ENCODE measurements around the gene GRAMD1A.
"Not testable (repeated sequence)": the region's sequence is repeated elsewhere in the genome, so short reads cannot be mapped to it uniquely, and the experiment has no call there.

GRAMD1A gene

DNA sequence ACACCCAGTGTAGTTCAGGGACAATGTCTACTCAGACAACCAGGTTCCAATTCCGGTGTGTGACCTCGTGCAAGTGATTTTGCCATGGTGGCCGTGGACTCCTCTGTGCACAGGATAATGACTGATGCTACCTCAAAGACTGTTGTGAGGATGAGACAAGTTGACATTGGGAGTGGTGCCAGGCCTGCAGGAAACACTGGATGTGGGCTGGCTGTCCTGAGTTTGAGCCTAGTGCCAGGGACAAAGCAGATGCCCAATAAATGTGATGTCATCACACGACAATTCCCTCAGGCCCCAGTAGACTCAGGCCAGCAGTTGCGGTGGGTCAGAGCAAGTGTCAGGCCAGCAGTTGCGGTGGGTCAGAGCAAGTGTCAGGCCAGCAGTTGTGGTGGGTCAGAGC is 24.0 kb downstream of the GRAMD1A start:
- Histone ChIP-seq H3K27ac (peak overlapping the region in 1 of 2 donors; percentile 9), H3K4me3 (no peak overlapping the region)
- DNase-seq (ENCODE audit: low spot score) = no peak
- no peak for TF ChIP-seq CTCF (IDR thresholded peaks at IDR 0.05)

- DNase-seq (ENCODE audit: low spot score) = no peak
- TF ChIP-seq CTCF (IDR thresholded peaks at IDR 0.05) = no peak
- Histone ChIP-seq H3K4me3 (no peak overlapping the region), H3K27ac (no peak overlapping the region)
These were observed 25.8 kb downstream of the GRAMD1A start for GRCh38 chr19:35025969-35026368.

DNA sequence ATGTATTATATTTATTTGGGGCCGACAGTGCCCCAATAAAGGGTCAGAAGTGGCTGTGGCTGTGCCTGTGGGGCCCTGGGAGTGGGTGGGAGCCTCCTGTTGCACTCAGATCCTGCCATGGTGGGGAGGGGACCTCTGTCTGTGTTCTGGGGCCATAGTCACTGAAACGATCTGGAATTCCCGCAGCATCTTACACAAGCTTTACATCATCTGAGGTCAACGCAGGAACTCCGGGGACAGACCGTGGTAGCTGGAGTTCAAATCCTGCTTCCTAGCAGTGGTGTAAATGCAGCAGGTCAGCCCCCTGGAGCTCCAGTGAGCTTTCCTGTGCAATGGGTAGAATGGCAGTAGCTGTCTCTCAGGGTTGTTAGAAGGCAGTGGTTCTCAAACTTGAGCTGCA is 26.3 kb downstream of the GRAMD1A start:
- H3K4me3 ChIP-seq = no peak overlapping the region
- TF ChIP-seq CTCF (IDR thresholded peaks at IDR 0.05) = no peak
- no peak overlapping the region for H3K27ac ChIP-seq
- no peak for DNase-seq (ENCODE audit: low spot score)

DNA sequence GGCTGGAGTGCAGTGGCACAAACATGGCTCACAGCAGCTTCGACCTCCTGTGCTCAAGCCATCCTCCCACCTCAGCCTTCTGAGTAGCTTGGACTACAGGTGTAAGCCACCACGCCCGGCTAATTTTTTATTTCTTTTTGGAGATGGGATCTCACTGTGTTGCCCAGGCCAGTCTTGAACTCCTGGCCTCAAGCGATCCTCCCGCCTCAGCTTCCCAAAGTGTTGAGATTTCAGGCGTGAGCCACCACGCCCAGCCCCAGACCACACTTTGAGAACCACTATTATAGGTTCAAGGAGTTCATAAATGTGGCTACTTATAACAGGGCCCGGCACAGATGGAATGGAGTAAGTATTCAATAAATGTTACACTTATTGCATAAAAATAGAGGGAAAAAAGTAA is 26.9 kb downstream of the GRAMD1A start:
- TF ChIP-seq CTCF (IDR thresholded peaks at IDR 0.05) = no peak
- Histone ChIP-seq H3K27ac (no peak overlapping the region), H3K4me3 (no peak overlapping the region)
- DNase-seq (ENCODE audit: low spot score) = no peak

GRCh38 chr19:35027851-35028599 is 27.9 kb downstream of the GRAMD1A start:
- TF ChIP-seq CTCF (IDR thresholded peaks at IDR 0.05) = no peak
- Histone ChIP-seq H3K27ac (no peak overlapping the region), H3K4me3 (no peak overlapping the region)
- DNase-seq (ENCODE audit: low spot score) = no peak

- DNase-seq (ENCODE audit: low spot score); H3K4me3 ChIP-seq; H3K27ac ChIP-seq: not testable (repeated sequence)
These were observed 28.4 kb downstream of the GRAMD1A start for GRCh38 chr19:35028600-35028885.

DNA sequence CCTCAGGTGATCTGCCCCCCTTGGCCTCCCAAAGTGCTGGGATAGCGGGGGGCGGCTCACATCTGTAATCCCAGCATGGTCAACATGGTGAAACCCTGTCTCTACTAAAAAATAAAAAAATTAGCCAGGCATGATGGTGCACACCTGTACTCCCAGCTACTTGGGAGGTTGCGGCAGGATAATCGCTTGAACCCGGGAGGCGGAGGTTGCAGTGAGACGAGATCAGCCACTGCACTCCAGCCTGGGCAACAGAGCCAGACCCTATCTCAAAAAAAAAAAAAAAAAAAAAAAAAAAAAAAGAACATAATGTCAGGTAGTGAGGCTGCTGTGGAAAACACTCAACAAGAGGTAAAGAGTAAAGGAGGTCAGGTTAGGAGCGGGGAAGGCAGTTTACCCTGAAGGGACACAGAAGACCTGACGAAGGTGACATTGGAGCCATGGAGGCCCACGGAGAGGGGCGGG is 29.2 kb downstream of the GRAMD1A start:
- not testable (repeated sequence) for DNase-seq (ENCODE audit: low spot score); H3K4me3 ChIP-seq
- peak overlapping the region in 1 of 2 donors; percentile 80 for H3K27ac ChIP-seq

DNA sequence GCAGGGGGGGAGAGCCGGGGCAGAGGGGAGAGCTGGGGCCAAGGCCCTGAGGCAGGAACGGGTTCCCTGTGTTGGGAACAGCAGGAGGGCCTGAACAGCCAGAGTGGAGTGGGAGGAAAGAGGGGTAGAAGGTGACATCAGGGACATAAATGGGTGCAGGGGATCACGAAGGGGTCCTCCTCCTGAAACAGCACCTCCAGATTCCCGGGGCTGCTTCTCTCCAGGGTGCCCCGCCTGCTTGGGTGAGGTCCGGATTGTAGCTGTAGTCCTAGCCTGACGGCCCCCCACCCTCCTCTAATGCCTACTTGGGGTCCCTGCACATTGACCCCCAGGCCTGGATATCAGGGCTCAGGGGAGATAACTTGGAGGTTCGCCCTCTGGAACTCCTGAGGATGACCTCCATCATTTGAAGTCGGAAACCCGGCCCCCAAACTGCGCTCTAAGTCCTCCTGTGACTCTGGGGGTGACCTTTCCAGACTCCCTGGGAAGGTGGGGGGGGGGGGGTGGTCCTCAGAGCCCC is 29.7 kb downstream of the GRAMD1A start:
- Histone ChIP-seq H3K4me3 (peak overlapping the region; percentile 90), H3K27ac (peak overlapping the region in 1 of 2 donors; percentile 80)

More for the DNA sequence above, 29.7 kb downstream of the GRAMD1A start:
- DNase-seq (ENCODE audit: low spot score) = no peak
- TF ChIP-seq CTCF (IDR thresholded peaks at IDR 0.05) = no peak
